T-helper 17 cell (primary cell): ENCODE measurements around the gene SH3RF1. TPM values are rescaled to one million over a fixed set of nuclear protein-coding genes. Genes with fewer than 3 reads are reported as not detected.

Experiments used
- ATAC-seq: fragments of 150-1000 bp; cut with Tn5 transposase; 2 replicates; pipeline ENCODE4 v1.10.0; 2021; ENCODE audit warnings: mild to moderate bottlenecking, moderate library complexity
- DNase-seq, 3 donors: peaks; one replicate each; pipeline versions ENCODE4 v3.0.0 to v3.0.0-alpha.2; 2020 to 2021
- H3K9me3 ChIP-seq: one replicate; pipeline ENCODE4 v1.7.0; 2013; ENCODE audit warnings: low read length, mild to moderate bottlenecking; ENCODE audit not compliant: control insufficient read depth, poor library complexity, severe bottlenecking
- H3K27ac Mint-ChIP-seq: one replicate; pipeline ENCODE4 v1.8.0; 2022; ENCODE audit warnings: mild to moderate bottlenecking, moderate library complexity, mixed read lengths
- H3K27me3 Mint-ChIP-seq: one replicate; pipeline ENCODE4 v1.8.0; 2022; ENCODE audit warnings: mixed read lengths
- H3K36me3 Mint-ChIP-seq: one replicate; pipeline ENCODE4 v1.8.0; 2022; ENCODE audit warnings: low read depth, mixed read lengths
- H3K4me1 Mint-ChIP-seq: one replicate; pipeline ENCODE4 v1.8.0; 2022; ENCODE audit warnings: mild to moderate bottlenecking, mixed read lengths
- H3K4me3 Mint-ChIP-seq: one replicate; pipeline ENCODE4 v1.8.0; 2022; ENCODE audit warnings: mild to moderate bottlenecking, moderate library complexity, mixed read lengths
- total RNA-seq, 4 donors: library from RNA in 2 of 4; stranded (reverse) in 2 of 4; gene quantifications; one replicate each; pipeline ENCODE4 v1.2.3 and lab custom pipeline; 2022 to 2026

Gene SH3RF1
- total RNA-seq, 2 donors from 2014 or later, result 0.16 to 0.42 TPM

DNA sequence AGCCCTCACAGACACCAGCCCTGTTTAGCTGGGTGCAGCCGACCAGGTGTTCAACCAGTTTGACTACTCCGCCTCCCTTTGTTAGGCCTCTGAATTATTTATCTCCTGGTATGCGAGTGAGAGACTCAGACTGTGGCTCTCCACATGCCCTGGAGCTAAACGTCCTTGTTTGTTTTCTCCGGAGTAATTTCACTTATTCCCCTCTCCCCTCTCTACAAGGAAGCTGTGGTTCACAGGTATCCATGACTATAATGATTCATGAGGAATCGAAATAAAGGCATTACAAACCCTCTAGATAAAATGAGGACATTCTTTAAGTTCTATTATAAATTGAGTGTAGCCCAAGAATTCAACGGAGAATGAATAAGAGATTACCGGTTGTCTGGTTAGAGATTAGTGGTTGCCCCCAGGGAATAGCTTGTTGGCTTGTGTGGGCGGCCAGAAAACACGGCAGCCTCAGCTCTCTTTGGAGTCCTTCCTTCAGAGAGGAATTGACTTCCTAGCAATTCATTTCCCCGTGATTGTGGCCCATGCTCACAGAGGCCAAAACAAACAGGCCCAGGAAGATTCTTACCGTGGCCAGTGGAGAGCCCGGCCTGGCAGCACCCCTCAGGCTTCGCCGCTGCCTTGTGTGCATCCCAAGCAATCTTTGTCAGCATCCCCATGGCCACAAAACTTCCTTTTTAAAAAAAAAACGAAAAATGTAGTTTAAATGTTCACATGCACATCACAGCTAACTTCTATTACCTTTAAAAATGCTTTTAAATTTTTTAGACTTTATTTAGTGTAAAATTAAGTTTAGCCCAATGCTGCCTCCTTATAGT lies 200.5 kb downstream of the SH3RF1 start:
- no peak overlapping the region for H3K27ac Mint-ChIP-seq

DNA sequence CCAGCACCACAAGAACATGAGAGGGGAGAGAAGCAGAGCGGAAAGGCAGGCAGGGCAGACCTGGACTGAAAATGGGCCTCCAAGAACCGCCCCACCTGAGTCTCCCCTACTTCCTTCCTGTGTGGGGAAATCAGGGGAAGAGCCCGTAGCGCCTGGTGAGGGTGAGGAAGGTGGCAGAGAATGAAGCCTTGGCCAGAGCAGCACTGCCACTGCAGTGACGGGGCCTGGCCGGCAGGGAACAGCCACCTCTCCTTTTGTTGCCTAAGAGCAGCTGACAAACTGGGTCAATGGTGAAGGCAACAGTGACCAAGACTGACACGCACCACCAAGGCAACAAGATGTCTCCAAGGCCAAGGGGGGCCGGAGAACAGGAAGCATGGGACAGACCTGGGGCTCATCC lies 202.3 kb downstream of the SH3RF1 start:
- H3K36me3 Mint-ChIP-seq, result no peaks in the 10 kb centered on the region
- H3K4me3 Mint-ChIP-seq, result no peak overlapping the region
- no peak for DNase-seq
- no peaks in the 10 kb centered on the region for H3K9me3 ChIP-seq
- no peak overlapping the region for H3K27ac Mint-ChIP-seq
- peaks cover 15% of the 10 kb centered on the region for H3K27me3 Mint-ChIP-seq
- no peak for ATAC-seq
- H3K4me1 Mint-ChIP-seq, result peaks cover 2% of the 10 kb centered on the region

More for the DNA sequence above, 200.5 kb downstream of the SH3RF1 start:
- no peaks in the 10 kb centered on the region for H3K9me3 ChIP-seq
- DNase-seq (no peak), ATAC-seq (no peak)
- H3K36me3 Mint-ChIP-seq, result no peaks in the 10 kb centered on the region
- no peak overlapping the region for H3K4me3 Mint-ChIP-seq
- peaks cover 2% of the 10 kb centered on the region for H3K4me1 Mint-ChIP-seq
- H3K27me3 Mint-ChIP-seq, result peaks cover 17% of the 10 kb centered on the region

DNA sequence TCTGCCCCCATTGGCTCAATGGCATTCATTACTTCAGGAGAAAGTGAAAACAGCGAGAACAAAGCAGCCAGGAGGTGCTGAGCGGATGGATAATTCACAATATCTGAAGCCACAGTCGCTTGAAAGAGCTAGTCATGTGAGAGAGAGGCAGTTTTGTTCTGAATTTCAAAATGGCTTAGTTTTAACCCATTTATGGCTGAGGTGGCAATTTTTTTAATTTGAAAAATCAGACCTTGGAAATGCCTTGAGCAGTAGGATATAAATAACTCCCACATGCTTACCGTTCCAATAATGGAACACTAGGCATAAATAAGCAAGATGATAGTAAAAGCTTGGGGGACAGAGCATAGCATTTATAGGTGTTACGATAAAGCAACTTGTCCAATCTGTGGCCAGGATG lies 203.8 kb downstream of the SH3RF1 start:
- H3K4me3 Mint-ChIP-seq, result no peak overlapping the region
- no peaks in the 10 kb centered on the region for H3K9me3 ChIP-seq
- no peaks in the 10 kb centered on the region for H3K36me3 Mint-ChIP-seq
- H3K27me3 Mint-ChIP-seq, result peaks cover 5% of the 10 kb centered on the region
- no peak for ATAC-seq
- no peak overlapping the region for H3K27ac Mint-ChIP-seq
- DNase-seq, result no peak
- H3K4me1 Mint-ChIP-seq, result peaks cover 2% of the 10 kb centered on the region

DNA sequence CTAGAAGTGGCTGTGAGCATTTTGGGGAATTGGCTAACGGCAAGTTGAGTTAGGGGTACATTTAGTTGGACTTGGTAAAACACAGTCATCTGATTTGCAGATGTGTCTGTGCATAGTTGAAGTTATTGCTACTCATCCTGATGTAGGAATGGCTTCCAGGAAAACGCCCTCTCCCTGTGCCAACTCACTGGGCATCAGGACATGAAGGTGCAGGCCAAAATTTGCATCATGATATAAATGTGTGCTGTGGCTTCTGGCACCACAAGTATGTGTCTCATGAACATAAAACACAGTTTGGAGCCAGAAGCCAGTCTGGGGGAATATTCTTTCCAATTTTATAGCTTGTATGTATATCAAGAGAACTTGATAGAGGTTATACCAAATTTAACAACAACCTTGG lies 206.5 kb downstream of the SH3RF1 start:
- H3K4me3 Mint-ChIP-seq, result no peak overlapping the region
- no peaks in the 10 kb centered on the region for H3K9me3 ChIP-seq
- no peak for DNase-seq
- H3K27ac Mint-ChIP-seq, result no peak overlapping the region
- peaks cover 2% of the 10 kb centered on the region for H3K4me1 Mint-ChIP-seq
- H3K36me3 Mint-ChIP-seq, result no peaks in the 10 kb centered on the region
- no peak for ATAC-seq
- peaks cover 11% of the 10 kb centered on the region for H3K27me3 Mint-ChIP-seq

DNA sequence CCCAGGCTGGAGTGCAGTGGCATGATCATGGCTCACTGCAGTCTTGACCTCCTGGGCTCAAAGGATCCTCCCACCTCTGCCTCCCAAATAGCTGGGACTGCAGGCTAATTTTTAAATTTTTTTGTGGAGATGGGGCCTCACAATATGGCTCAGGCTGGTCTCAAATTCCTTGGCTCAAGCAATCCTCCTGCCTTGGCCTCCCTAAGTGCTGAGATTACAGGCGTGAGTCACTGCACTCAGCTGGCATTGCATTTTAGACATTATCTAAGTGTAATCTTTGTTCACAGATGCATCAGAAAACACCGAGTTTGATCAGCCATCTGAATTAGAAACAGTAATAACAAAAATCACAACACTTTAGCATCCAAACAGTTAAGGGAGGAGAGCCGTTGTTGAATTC lies 207.3 kb downstream of the SH3RF1 start:
- DNase-seq (no peak), ATAC-seq (no peak)
- no peaks in the 10 kb centered on the region for H3K36me3 Mint-ChIP-seq
- H3K4me3 Mint-ChIP-seq, result no peak overlapping the region
- H3K27me3 Mint-ChIP-seq, result peaks cover 15% of the 10 kb centered on the region
- no peak overlapping the region for H3K27ac Mint-ChIP-seq
- peaks cover 2% of the 10 kb centered on the region for H3K4me1 Mint-ChIP-seq
- H3K9me3 ChIP-seq, result no peaks in the 10 kb centered on the region

DNA sequence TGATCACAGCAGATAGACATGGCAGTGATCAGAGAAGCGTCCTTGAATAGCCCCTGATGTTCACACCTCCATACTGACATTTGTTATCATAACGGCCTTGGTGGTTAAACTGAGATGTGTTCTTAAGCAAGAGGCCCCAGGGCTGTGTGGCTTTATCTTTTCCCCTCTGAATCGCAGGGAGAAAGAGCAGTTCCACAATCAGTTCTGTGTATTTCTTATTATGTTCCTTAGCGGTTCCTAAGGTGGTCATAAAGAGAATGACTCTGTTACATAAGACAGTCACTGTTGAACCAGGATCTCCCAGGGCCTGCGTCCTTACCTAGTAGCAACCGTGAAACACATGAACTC lies 207.9 kb downstream of the SH3RF1 start:
- H3K27me3 Mint-ChIP-seq, result peaks cover 15% of the 10 kb centered on the region
- no peaks in the 10 kb centered on the region for H3K4me1 Mint-ChIP-seq
- DNase-seq, result no peak
- no peak overlapping the region for H3K27ac Mint-ChIP-seq
- no peaks in the 10 kb centered on the region for H3K36me3 Mint-ChIP-seq
- no peak for ATAC-seq
- no peak overlapping the region for H3K4me3 Mint-ChIP-seq
- no peaks in the 10 kb centered on the region for H3K9me3 ChIP-seq

DNA sequence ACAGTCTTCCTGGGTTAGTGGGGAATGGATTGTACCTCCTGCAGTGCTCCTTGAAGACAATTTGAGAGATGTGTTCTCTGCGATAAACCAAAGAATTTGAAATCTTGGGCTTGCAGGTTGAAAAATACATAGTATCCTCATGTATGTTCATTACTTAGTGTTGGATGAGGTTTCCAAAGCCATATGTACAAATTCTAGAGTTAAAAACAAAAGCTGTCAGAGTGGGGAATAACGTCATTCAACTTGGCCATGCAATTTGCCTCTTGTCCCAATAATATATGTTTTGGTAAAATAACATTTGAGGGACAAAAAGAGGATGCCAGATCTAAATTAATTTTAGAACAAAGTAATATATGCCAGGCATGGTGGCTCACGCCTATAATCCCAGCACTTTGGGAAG lies 209.4 kb downstream of the SH3RF1 start:
- ATAC-seq (no peak), DNase-seq (no peak)
- no peak overlapping the region for H3K27ac Mint-ChIP-seq
- H3K4me3 Mint-ChIP-seq, result no peak overlapping the region
- H3K9me3 ChIP-seq, result no peaks in the 10 kb centered on the region
- H3K4me1 Mint-ChIP-seq, result no peaks in the 10 kb centered on the region
- H3K36me3 Mint-ChIP-seq, result no peaks in the 10 kb centered on the region
- H3K27me3 Mint-ChIP-seq, result peaks cover 26% of the 10 kb centered on the region

DNA sequence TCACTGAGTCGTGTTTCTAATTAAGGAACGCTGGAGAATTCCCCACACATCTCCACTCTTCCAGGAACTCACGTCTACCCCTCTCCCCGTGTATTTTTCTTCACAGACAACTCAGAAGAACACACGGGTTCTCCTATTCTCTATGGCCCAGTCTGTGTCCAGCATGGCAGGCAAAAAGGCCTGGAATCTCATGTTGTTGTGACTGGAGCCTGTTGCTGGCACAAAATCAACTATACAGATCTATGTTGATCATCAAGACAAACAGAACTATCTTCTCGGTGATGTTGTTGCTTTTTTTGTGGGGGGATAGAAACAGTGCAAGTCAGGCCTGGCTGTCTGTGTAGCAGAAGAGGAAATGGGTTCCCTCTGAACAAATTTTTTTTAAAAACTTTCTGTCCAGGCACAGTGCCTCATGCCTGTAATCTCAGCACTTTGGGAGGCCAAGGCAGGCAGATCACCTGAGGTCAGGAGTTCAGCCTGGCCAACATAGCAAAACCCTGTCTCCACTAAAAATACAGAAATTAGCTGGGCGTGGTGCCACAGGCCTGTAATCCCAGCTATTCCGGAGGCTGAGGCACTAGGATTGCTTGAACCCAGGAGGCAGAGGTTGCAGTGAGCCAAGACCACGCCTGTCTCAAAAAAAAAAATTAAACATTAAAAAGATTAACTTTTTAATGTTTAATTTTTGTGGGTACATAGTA lies 210.2 kb downstream of the SH3RF1 start:
- DNase-seq (no peak), ATAC-seq (no peak)
- Mint-ChIP-seq H3K4me1 (no peaks in the 10 kb centered on the region), H3K27me3 (peaks cover 35% of the 10 kb centered on the region), H3K27ac (no peak overlapping the region), H3K4me3 (no peak overlapping the region), H3K36me3 (no peaks in the 10 kb centered on the region)
- no peaks in the 10 kb centered on the region for H3K9me3 ChIP-seq

DNA sequence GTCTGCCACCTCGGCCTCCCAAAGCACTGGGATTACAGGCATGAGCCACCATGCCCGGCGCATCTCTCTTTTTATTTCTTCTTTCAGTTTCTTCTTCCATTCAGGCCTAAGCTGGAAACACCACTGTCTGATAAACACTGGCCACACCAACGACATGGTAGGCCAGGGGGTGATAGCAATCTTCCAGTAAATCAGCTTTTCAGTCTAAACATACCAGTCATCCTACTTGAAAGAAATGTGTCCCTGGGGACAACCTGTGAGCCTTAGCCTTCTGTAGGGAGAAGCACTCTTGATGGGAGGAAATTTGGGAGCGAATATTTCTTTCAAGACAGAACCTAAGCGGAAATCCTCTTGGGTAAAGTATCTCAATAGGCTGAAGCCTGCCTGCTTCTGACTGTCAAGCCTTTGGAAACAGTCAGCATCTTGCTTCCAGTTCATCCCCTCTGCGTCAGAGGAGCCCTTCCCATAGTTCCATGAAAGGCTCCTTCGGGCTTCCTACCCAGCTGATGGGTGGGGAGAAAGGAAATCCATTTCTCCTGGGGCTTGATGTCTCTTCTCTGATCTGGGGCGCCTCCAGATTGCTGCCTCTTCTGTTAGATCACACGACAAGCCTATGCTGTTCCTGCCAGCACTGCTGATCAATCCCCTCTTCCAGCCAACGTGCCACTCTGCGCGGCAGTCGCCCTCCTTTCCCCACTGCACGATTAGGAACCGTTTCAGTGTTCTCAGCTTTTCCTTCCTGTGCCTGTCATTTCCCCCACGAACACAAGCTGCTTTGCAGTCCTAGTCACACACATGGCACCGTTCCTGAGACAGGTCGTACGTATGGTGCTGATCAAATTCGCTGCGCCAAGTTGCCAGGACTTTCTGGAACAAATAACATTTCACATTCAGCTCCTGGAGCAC lies 211.2 kb downstream of the SH3RF1 start:
- DNase-seq, result no peak
- no peak for ATAC-seq
- H3K9me3 ChIP-seq, result no peaks in the 10 kb centered on the region
- Mint-ChIP-seq H3K4me3 (no peak overlapping the region), H3K4me1 (no peaks in the 10 kb centered on the region), H3K36me3 (no peaks in the 10 kb centered on the region), H3K27ac (no peak overlapping the region), H3K27me3 (peaks cover 38% of the 10 kb centered on the region)

DNA sequence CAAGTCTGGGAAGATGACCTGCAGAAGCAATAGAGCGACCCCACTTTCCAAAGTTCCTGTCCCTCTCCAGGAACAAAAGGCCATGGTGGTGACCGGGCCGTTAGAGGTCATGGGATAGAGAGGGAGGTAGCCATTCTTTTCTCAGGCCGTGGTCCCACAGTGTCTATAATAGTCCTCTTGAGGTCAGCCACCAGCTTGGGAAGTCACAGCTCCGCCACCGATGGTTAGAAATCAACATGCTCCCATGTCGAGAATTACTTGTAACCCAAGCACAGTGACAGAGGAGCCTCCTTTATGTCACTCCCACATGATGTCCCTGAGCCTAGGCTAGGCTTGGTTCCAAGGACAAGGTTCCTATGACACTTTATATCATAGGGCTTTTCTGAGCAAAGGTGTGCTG lies 212.4 kb downstream of the SH3RF1 start:
- ATAC-seq (no peak), DNase-seq (no peak)
- H3K27ac Mint-ChIP-seq, result no peak overlapping the region
- H3K27me3 Mint-ChIP-seq, result peaks cover 42% of the 10 kb centered on the region
- H3K9me3 ChIP-seq, result no peaks in the 10 kb centered on the region
- H3K4me1 Mint-ChIP-seq, result no peaks in the 10 kb centered on the region
- no peak overlapping the region for H3K4me3 Mint-ChIP-seq
- no peaks in the 10 kb centered on the region for H3K36me3 Mint-ChIP-seq

DNA sequence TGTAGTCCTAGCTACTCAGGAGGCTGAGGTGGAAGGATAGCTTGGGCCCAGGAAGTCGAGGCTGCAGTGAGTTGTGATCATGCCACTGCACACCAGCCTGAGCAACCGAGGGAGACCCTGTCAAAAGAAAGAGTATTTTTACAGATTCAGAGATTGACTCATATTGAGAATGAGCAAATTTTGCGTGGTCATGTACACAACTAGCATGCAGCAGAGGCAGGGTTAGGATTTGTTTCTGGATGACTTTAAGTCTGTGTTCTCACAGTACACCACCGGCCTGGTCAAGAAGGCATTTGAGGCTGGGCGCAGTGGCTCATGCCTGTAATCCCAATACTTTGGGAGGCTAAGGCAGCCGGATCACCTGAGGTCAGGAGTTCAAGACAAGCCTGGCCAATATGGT lies 215.9 kb downstream of the SH3RF1 start:
- Mint-ChIP-seq H3K36me3 (no peaks in the 10 kb centered on the region), H3K27me3 (peaks cover 49% of the 10 kb centered on the region), H3K4me1 (no peaks in the 10 kb centered on the region), H3K27ac (no peak overlapping the region), H3K4me3 (no peak overlapping the region)
- H3K9me3 ChIP-seq, result no peaks in the 10 kb centered on the region
- ATAC-seq (no peak), DNase-seq (no peak)

DNA sequence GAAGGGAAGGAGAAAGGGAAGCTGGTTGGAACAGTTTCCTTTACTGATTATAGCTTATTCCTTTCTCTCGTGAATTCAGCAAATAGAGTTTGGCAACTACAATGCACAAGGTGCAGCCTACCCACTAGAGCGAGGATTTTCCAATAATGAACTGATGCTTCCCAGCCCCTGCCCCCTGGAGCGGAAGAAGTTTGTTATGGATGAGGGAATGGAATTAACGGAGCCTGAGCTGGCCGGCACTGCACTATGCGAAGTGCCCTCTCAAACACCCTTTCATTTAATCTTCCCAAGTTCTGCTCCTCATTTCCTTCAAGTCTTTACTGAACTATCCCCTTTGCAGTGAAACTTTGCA lies 218.2 kb downstream of the SH3RF1 start:
- DNase-seq, result no peak
- Mint-ChIP-seq H3K36me3 (no peaks in the 10 kb centered on the region), H3K4me1 (no peaks in the 10 kb centered on the region)

More for the DNA sequence above, 218.2 kb downstream of the SH3RF1 start:
- no peaks in the 10 kb centered on the region for H3K9me3 ChIP-seq
- Mint-ChIP-seq H3K27me3 (peaks cover 39% of the 10 kb centered on the region), H3K27ac (no peak overlapping the region), H3K4me3 (no peak overlapping the region)
- no peak for ATAC-seq
